OCI-LY1 (cell line): ENCODE measurements around the gene ARHGEF40.

ENCODE experiments used
- H2AFZ ChIP-seq: fragments of 200-600 bp; sonication (generic), shearing (Covaris generic); 2 replicates; pipeline ENCODE4 v1.6.0; 2014; ENCODE audit warnings: antibody characterized with exemption, mild to moderate bottlenecking, low read length
- H3F3A ChIP-seq: fragments of 200-600 bp; sonication (generic), shearing (Covaris generic); 2 replicates; pipeline ENCODE4 v1.6.0; 2014; ENCODE audit warnings: mild to moderate bottlenecking, antibody characterized with exemption, low read length, moderate library complexity; ENCODE audit not compliant: insufficient read depth
- H3K27ac ChIP-seq: fragments of 200-600 bp; sonication (generic); 2 replicates; pipeline ENCODE4 v1.5.1; 2014; ENCODE audit warnings: low read length, mixed run types, mild to moderate bottlenecking, low read depth; ENCODE audit not compliant: poor library complexity, severe bottlenecking
- H3K27me3 ChIP-seq: fragments of 200-600 bp; sonication (generic); 2 replicates; pipeline ENCODE4 v1.6.0; 2014; ENCODE audit warnings: antibody characterized with exemption, mild to moderate bottlenecking, low read length, moderate library complexity; ENCODE audit not compliant: insufficient read depth
- H3K36me3 ChIP-seq: fragments of 200-600 bp; sonication (generic); 2 replicates; pipeline ENCODE4 v1.6.1; 2014; ENCODE audit warnings: mild to moderate bottlenecking, antibody characterized with exemption, low read length, moderate library complexity, mixed read lengths; ENCODE audit not compliant: insufficient read depth
- H3K4me1 ChIP-seq: fragments of 200-600 bp; sonication (generic); 2 replicates; pipeline ENCODE4 v1.5.1; 2014; ENCODE audit warnings: mild to moderate bottlenecking, low read length, moderate library complexity; ENCODE audit not compliant: insufficient read depth, severe bottlenecking
- H3K4me2 ChIP-seq: fragments of 200-600 bp; sonication (generic), shearing (Covaris generic); 2 replicates; pipeline ENCODE4 v1.6.1; 2014; ENCODE audit warnings: low read length
- H3K4me3 ChIP-seq: fragments of 200-600 bp; sonication (generic); 2 replicates; pipeline ENCODE4 v1.5.1; 2014; ENCODE audit warnings: low read length, low read depth, mild to moderate bottlenecking, mixed read lengths; ENCODE audit not compliant: poor library complexity, severe bottlenecking
- H3K79me2 ChIP-seq: fragments of 200-600 bp; shearing (Covaris generic); 2 replicates; pipeline ENCODE4 v1.6.1; 2016; ENCODE audit warnings: mixed run types, low read length, mixed read lengths; ENCODE audit not compliant: insufficient read depth
- H3K9ac ChIP-seq: fragments of 200-600 bp; sonication (generic), shearing (Covaris generic); 2 replicates; pipeline ENCODE4 v1.6.1; 2014; ENCODE audit warnings: mild to moderate bottlenecking, low read length, mixed read lengths
- H3K9me2 ChIP-seq: fragments of 200-600 bp; sonication (generic), shearing (Covaris generic); 2 replicates; pipeline ENCODE4 v1.6.1; 2014; ENCODE audit warnings: low read depth, mild to moderate bottlenecking, low read length, mixed read lengths
- H3K9me3 ChIP-seq: fragments of 200-600 bp; shearing (Covaris generic); 2 replicates; pipeline ENCODE4 v1.6.1; 2014; ENCODE audit warnings: low read length, mixed read lengths
- H4K20me1 ChIP-seq: fragments of 200-600 bp; sonication (generic), shearing (Covaris generic); 2 replicates; pipeline ENCODE4 v1.6.0; 2016; ENCODE audit warnings: mild to moderate bottlenecking, low read length; ENCODE audit not compliant: insufficient read depth
- EZH2 ChIP-seq: fragments of 200-600 bp; sonication (generic), shearing (Covaris generic); IDR thresholded peaks from 2 replicates; pipeline ENCODE4 v1.8.0; 2017; ENCODE audit warnings: borderline replicate concordance, mixed run types, mild to moderate bottlenecking, antibody characterized with exemption, low read length, moderate library complexity, mixed read lengths
- TF ChIP-seq, protein P1 (sequence below): fragments of 200-600 bp; sonication (generic), shearing (Covaris generic); IDR thresholded peaks from 2 replicates; pipeline ENCODE4 v1.5.1; 2017; ENCODE audit warnings: mild to moderate bottlenecking, antibody characterized with exemption, low read length, moderate library complexity, mixed read lengths

ARHGEF40 gene

DNA sequence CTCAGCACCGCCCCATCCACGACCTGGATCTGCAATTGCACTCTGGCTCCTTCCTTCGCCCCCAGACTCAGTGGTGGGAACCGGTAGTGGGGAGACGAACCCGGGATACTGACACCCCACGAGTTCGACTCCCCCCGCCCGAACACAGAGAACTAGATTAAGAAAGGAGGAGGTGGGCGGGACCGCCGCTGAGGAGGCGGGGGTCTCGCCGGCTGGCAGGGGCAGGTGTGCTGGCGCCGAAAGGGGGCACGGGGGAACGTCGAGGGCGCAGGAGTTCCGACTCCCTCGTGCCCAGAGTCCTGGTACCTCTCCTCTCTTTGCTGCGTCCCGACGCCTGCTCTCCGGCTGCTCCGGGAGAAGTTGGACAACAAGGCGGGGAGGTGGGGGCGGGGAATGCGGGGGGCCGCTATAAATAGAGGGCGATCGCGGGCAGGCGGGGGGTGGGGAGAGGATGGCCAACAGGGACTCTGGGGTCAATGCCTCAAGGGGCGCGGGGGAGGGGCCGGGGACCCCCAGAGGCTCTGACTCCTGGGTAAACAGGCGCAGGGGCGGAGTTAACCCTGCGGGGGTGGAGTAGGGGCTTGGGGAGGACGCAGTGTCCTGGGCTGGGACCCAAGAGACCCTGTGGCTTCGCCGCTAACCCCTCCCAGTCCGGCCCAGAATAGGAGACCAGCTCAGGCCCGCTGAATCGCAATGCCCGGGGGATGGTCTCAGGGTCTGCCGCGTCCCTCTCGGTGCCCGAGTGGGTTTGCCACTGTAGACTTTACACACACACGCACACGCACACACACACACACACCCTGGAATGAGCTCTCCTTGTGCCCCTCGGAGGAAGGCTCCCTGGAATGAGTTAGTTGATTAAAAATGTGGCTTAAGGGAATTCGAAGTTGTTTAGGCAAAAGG, 44.5 kb upstream of the ARHGEF40 start:
- no peaks in the 10 kb centered on the region for H4K20me1 ChIP-seq
- no peaks in the 10 kb centered on the region; the same call in 1 of the 2 replicates for H3K27me3 ChIP-seq
- H3K27ac ChIP-seq = no peak overlapping the region
- peak overlapping the region; percentile 43 for H3K4me3 ChIP-seq
- TF ChIP-seq, protein P1, sequence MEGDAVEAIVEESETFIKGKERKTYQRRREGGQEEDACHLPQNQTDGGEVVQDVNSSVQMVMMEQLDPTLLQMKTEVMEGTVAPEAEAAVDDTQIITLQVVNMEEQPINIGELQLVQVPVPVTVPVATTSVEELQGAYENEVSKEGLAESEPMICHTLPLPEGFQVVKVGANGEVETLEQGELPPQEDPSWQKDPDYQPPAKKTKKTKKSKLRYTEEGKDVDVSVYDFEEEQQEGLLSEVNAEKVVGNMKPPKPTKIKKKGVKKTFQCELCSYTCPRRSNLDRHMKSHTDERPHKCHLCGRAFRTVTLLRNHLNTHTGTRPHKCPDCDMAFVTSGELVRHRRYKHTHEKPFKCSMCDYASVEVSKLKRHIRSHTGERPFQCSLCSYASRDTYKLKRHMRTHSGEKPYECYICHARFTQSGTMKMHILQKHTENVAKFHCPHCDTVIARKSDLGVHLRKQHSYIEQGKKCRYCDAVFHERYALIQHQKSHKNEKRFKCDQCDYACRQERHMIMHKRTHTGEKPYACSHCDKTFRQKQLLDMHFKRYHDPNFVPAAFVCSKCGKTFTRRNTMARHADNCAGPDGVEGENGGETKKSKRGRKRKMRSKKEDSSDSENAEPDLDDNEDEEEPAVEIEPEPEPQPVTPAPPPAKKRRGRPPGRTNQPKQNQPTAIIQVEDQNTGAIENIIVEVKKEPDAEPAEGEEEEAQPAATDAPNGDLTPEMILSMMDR = no peak
- TF ChIP-seq EZH2 = no peak
- H3K4me2 ChIP-seq = peak overlapping the region; percentile 53; the same call in 1 of the 2 replicates
- no peaks in the 10 kb centered on the region for H3F3A ChIP-seq
- H3K9me3 ChIP-seq = no peaks in the 10 kb centered on the region
- H3K9me2 ChIP-seq = no peaks in the 10 kb centered on the region
- H3K79me2 ChIP-seq = no peaks in the 10 kb centered on the region
- no peaks in the 10 kb centered on the region for H3K36me3 ChIP-seq
- no peak overlapping the region for H2AFZ ChIP-seq
- H3K9ac ChIP-seq = no peak overlapping the region
- peaks cover 2% of the 10 kb centered on the region for H3K4me1 ChIP-seq

DNA sequence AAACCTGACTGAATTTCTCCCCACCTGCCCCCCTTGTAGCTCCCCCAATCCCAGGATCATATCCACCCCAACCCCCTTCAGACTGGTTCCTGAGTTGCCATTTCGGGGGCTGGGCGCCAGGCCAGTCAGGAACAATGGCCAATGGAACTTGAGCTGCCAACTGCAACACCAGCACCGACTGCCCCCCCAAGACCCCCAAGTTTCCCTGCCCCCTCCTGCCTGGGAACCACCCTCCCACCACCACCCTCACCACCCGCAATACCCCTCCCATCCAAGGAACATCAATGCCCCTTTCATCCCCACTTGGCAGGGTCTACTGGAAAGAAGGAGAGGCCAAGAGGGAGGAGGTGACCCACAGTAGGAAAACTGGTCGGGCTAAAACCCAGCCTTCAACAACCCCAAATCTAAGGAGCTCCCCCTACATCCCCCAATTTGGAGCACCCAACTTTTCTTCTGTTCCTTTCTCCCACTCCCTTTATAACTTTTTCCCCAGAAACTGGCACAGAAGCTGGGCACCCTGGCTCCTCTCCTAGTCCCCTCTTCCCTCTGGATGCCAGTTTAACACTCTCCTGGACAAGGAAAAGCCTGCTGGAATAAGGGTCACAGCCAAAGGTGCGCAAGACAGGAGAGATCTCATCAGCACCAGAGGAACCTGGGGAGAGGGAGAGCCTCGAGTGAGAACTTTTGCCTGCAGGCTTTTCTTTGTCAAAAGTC, 43.7 kb upstream of the ARHGEF40 start:
- Histone ChIP-seq H3K9ac (no peak overlapping the region), H4K20me1 (no peaks in the 10 kb centered on the region), H3K36me3 (no peaks in the 10 kb centered on the region), H3K4me1 (peaks cover 2% of the 10 kb centered on the region), H3K4me3 (no peak overlapping the region), H3K27ac (no peak overlapping the region), H3K27me3 (no peaks in the 10 kb centered on the region; the same call in 1 of the 2 replicates), H3K79me2 (no peaks in the 10 kb centered on the region), H2AFZ (no peak overlapping the region), H3K9me3 (no peaks in the 10 kb centered on the region), H3K9me2 (no peaks in the 10 kb centered on the region), H3K4me2 (no peak overlapping the region), H3F3A (no peaks in the 10 kb centered on the region)
- TF ChIP-seq EZH2 = no peak
- TF ChIP-seq, protein P1 = no peak

DNA sequence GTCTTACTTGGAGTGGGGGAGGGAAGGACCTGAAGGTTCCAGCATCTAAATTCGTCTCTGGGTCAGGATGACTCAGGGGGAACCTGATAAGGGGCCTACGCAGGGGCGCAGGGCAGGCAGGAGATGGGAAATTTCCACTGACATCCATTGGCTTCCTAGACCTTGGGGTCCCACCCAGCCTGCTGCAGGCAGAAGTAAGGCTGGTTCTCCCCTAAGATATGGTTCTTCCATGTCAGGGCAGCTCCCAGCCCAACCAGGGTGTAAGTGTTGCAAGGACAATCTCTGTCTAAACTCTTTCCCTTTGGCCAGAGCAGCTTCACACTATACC, 43.2 kb upstream of the ARHGEF40 start:
- Histone ChIP-seq H3K4me1 (peaks cover 2% of the 10 kb centered on the region), H3K79me2 (no peaks in the 10 kb centered on the region), H3K4me2 (no peak overlapping the region), H3K36me3 (no peaks in the 10 kb centered on the region), H2AFZ (no peak overlapping the region), H3F3A (no peaks in the 10 kb centered on the region), H3K9me2 (no peaks in the 10 kb centered on the region), H3K27ac (no peak overlapping the region), H4K20me1 (no peaks in the 10 kb centered on the region), H3K9me3 (no peaks in the 10 kb centered on the region), H3K4me3 (no peak overlapping the region), H3K9ac (no peak overlapping the region), H3K27me3 (no peaks in the 10 kb centered on the region; the same call in 1 of the 2 replicates)
- no peak for TF ChIP-seq EZH2
- TF ChIP-seq, protein P1 = no peak
